T-helper 2 cell treated with Interferon-gamma antibody and Interleukin-4, amounts not matched to agents 100 ng/mL and 5 ng/mL, for 36 hours (primary cell): Measurements from ENCODE around the gene TENT5A. TPM values are rescaled to one million over a fixed set of nuclear protein-coding genes. Genes with fewer than 3 reads are reported as not detected.
"Not testable (repeated sequence)": the region's sequence is repeated elsewhere in the genome, so short reads cannot be mapped to it uniquely, and the experiment has no call there.

ENCODE experiments used
- intact Hi-C: fragments of 100-400 bp; cut with micrococcal nuclease; formaldehyde crosslinking; loops from one replicate; pipeline ENCODE4 v1.15.1; 2023
- total RNA-seq: library from RNA; stranded (reverse); gene quantifications from 2 replicates; pipeline ENCODE4 v1.2.3, GENCODE V29; 2022

TENT5A gene
- total RNA-seq, 1 donor from 2014 or later = 1.4 TPM

GRCh38 chr6:81751388-81752083, 945 bp downstream of the TENT5A start:
- intact Hi-C loops = loop anchor here (1.0 to 10.0 kb wide), 10 partner anchors 21 to 1974 kb away; partner anchors contain the start of genes BCKDHB, DOP1A, ELOVL4 and IBTK

GRCh38 chr6:81750681-81751387, 1.6 kb downstream of the TENT5A start:
- intact Hi-C loops = loop anchor here (5.0 to 10.0 kb wide), 4 partner anchors 444 to 1974 kb away; partner anchors contain the start of gene ELOVL4

- intact Hi-C loops = loop anchor here (5.0 to 10.0 kb wide), 4 partner anchors 445 to 1973 kb away; partner anchors contain the start of gene ELOVL4
These were observed 2.3 kb downstream of the TENT5A start for GRCh38 chr6:81750200-81750599.

GRCh38 chr6:81749707-81750106, 2.8 kb downstream of the TENT5A start:
- intact Hi-C loops = loop anchor here (5.0 to 10.0 kb wide), 4 partner anchors 445 to 1972 kb away; partner anchors contain the start of gene ELOVL4

- intact Hi-C loops = no loop called here
These were observed 3.5 kb downstream of the TENT5A start for GRCh38 chr6:81748994-81749393.

- intact Hi-C loops = no loop called here
These were observed 5.2 kb downstream of the TENT5A start for GRCh38 chr6:81747327-81747726.

- intact Hi-C loops = no loop called here
These were observed 8.3 kb downstream of the TENT5A start for GRCh38 chr6:81744131-81744530.

GRCh38 chr6:81743649-81744048, 8.8 kb downstream of the TENT5A start:
- intact Hi-C loops = no loop called here

- intact Hi-C loops = no loop called here
These were observed 10.8 kb downstream of the TENT5A start for GRCh38 chr6:81741689-81742088.

GRCh38 chr6:81740591-81740990, 11.9 kb downstream of the TENT5A start:
- intact Hi-C loops = not testable (repeated sequence)

- intact Hi-C loops = no loop called here
These were observed 13.0 kb downstream of the TENT5A start for GRCh38 chr6:81739230-81740195.

GRCh38 chr6:81736428-81736827, 16.1 kb downstream of the TENT5A start:
- intact Hi-C loops = no loop called here

- intact Hi-C loops = no loop called here
These were observed 16.6 kb downstream of the TENT5A start for GRCh38 chr6:81735756-81736380.

- intact Hi-C loops = no loop called here
These were observed 17.9 kb downstream of the TENT5A start for GRCh38 chr6:81734500-81735150.

- intact Hi-C loops = no loop called here
These were observed 18.4 kb downstream of the TENT5A start for GRCh38 chr6:81734081-81734480.

GRCh38 chr6:81731814-81732213, 20.7 kb downstream of the TENT5A start:
- intact Hi-C loops = no loop called here

- intact Hi-C loops = no loop called here
These were observed 24.5 kb downstream of the TENT5A start for GRCh38 chr6:81727876-81728517.

GRCh38 chr6:81725127-81725526, 27.4 kb downstream of the TENT5A start:
- intact Hi-C loops = no loop called here

- intact Hi-C loops = no loop called here
These were observed 29.8 kb downstream of the TENT5A start for GRCh38 chr6:81722506-81723223.
